ENCODE results near the gene DHRS11. TPM values are rescaled to one million over a fixed set of nuclear protein-coding genes. Genes with fewer than 3 reads are reported as not detected.

DHRS11 gene
- total RNA-seq, 2 experiments from 2014 or later, result 2.9 to 4.0 TPM

DNA sequence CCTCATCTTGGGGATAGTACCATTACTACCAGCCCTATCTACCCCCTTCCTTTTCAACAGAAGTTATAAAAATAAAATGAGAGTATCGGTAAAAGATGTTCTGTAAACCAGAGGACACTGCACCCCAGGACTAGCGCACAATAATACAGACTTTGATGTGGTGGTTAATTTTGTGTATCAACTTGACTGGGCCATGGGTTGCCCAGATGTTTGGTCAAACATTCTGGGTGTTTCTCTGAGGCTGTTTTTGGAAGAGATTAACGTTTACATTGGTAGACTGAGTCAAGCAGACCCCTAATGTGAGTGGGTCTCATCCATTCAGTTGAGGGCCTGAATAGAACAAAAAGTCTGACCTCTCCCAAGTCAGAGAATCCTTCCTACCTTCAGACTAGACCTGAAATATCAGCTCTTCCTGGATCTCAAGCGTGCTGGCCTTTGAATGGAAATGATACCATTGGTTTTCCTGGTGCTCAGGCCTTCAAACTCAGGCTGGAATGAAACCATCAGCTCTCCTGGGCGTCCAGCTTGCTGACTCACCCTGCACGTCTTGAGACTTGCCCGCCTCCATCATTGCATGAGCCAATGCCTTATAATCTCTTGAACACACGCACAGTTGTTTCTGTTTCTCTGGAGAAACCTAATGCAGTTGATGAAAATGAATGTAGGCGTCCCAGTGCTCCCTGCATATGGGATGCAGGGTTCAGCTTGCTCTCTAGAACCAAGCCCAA, 19.8 kb downstream of the DHRS11 start:
- ChIA-PET CTCF (no interaction called here), POLR2A (interaction anchor here (1.0 kb wide), 1 partner anchor 10 kb away, joined by 4 read pairs; the partner anchor contains the start of gene MRM1)
- Histone ChIP-seq H3K27me3 (ENCODE audit: control insufficient read depth in 1 of 2, insufficient read depth in 2 of 2, low read length in 2 of 2) (no peaks in the 10 kb centered on the region), H3K4me3 (ENCODE audit: low read length) (no peak overlapping the region), H3K27ac (ENCODE audit: low read depth in 1 of 2, low read length in 2 of 2) (no peak overlapping the region), H3K4me1 (ENCODE audit: insufficient read depth, low read length) (peaks cover 7% of the 10 kb centered on the region), H3K36me3 (ENCODE audit: insufficient read depth, low read length) (no peaks in the 10 kb centered on the region), H3K9me3 (ENCODE audit: control insufficient read depth in 1 of 2, insufficient read depth in 1 of 2, low read length in 2 of 2) (no peaks in the 10 kb centered on the region)
- TF ChIP-seq, protein P1, sequence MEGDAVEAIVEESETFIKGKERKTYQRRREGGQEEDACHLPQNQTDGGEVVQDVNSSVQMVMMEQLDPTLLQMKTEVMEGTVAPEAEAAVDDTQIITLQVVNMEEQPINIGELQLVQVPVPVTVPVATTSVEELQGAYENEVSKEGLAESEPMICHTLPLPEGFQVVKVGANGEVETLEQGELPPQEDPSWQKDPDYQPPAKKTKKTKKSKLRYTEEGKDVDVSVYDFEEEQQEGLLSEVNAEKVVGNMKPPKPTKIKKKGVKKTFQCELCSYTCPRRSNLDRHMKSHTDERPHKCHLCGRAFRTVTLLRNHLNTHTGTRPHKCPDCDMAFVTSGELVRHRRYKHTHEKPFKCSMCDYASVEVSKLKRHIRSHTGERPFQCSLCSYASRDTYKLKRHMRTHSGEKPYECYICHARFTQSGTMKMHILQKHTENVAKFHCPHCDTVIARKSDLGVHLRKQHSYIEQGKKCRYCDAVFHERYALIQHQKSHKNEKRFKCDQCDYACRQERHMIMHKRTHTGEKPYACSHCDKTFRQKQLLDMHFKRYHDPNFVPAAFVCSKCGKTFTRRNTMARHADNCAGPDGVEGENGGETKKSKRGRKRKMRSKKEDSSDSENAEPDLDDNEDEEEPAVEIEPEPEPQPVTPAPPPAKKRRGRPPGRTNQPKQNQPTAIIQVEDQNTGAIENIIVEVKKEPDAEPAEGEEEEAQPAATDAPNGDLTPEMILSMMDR (IDR thresholded peaks at IDR 0.05), result no peak
- Mint-ChIP-seq H3K4me3 (no peak overlapping the region), H3K27ac (no peak overlapping the region), H3K27me3 (no peaks in the 10 kb centered on the region), H3K9me3 (no peaks in the 10 kb centered on the region), H3K4me1 (ENCODE audit: low read depth) (peaks cover 6% of the 10 kb centered on the region), H3K36me3 (ENCODE audit: low read depth) (peaks cover 5% of the 10 kb centered on the region)
- intact Hi-C loops (cut with DNase I, micrococcal nuclease), result no loop called here
- ATAC-seq (ENCODE audit: poor library complexity) (no peak), DNase-seq (no peak)

DNA sequence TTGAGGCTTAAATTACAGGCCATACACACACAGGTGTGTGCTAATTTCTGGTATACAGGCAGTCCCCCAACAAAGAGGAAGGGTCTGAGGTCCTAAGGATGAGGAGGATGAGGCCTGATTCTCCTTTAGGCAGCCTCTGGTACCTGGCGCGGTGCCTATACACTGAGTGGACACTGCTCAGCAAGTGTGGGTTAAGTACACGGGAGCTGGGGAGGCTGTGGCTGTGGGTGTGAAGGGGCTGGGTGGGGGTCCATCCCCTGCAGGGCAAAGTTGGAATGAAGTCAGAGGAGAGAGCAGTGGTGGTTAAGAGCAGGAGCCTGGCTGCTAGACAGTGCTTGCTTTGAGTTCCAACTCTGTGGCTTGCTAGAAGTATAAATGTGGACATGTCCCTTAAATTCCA, 20.6 kb downstream of the DHRS11 start:
- Histone ChIP-seq H3K4me1 (ENCODE audit: insufficient read depth, low read length) (peaks cover 7% of the 10 kb centered on the region), H3K36me3 (ENCODE audit: insufficient read depth, low read length) (no peaks in the 10 kb centered on the region), H3K9me3 (ENCODE audit: control insufficient read depth in 1 of 2, insufficient read depth in 1 of 2, low read length in 2 of 2) (no peaks in the 10 kb centered on the region), H3K4me3 (ENCODE audit: low read length) (no peak overlapping the region), H3K27ac (ENCODE audit: low read depth in 1 of 2, low read length in 2 of 2) (no peak overlapping the region), H3K27me3 (ENCODE audit: control insufficient read depth in 1 of 2, insufficient read depth in 2 of 2, low read length in 2 of 2) (no peaks in the 10 kb centered on the region)
- ATAC-seq (ENCODE audit: poor library complexity) (no peak), DNase-seq (no peak)
- POLR2A ChIA-PET, result no interaction called here
- CTCF ChIA-PET, result no interaction called here
- intact Hi-C loops (cut with DNase I, micrococcal nuclease), result no loop called here
- Mint-ChIP-seq H3K4me1 (ENCODE audit: low read depth) (peaks cover 6% of the 10 kb centered on the region), H3K27me3 (no peaks in the 10 kb centered on the region), H3K36me3 (ENCODE audit: low read depth) (peaks cover 5% of the 10 kb centered on the region), H3K9me3 (no peaks in the 10 kb centered on the region), H3K27ac (no peak overlapping the region), H3K4me3 (no peak overlapping the region)
- TF ChIP-seq, protein P1 (IDR thresholded peaks at IDR 0.05), result no peak

DNA sequence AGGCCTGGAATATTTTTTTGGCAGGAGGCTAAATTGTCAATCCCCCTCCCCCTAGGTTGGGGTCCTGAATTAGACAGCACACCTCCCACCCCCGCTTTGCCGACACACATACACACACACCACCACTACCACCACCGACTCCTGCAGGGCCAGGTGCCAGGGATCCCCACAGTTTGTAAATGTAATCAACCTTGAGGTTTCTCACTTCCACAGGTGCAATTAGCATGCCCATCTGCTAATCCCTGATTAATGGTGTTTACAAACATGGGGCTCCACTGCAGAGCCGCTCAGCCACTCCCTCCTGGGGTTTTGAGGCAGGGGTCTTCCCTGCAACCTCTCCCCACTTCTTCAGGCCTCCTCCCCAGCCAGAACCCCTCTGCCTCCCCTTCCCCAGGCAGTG, 21.5 kb downstream of the DHRS11 start:
- Mint-ChIP-seq H3K4me1 (ENCODE audit: low read depth) (peaks cover 1% of the 10 kb centered on the region), H3K27me3 (no peaks in the 10 kb centered on the region), H3K36me3 (ENCODE audit: low read depth) (no peaks in the 10 kb centered on the region), H3K27ac (no peak overlapping the region), H3K9me3 (no peaks in the 10 kb centered on the region), H3K4me3 (no peak overlapping the region)
- DNase-seq, result no peak
- no peak overlapping the region for H3K27ac ChIP-seq (ENCODE audit: low read depth in 1 of 2, low read length in 2 of 2)
- no peak overlapping the region for H3K4me3 ChIP-seq (ENCODE audit: low read length)
- TF ChIP-seq, protein P1 (IDR thresholded peaks at IDR 0.05), result no peak
- no peak for ATAC-seq (ENCODE audit: poor library complexity)
- no peaks in the 10 kb centered on the region for H3K36me3 ChIP-seq (ENCODE audit: insufficient read depth, low read length)
- peaks cover 7% of the 10 kb centered on the region for H3K4me1 ChIP-seq (ENCODE audit: insufficient read depth, low read length)
- no peaks in the 10 kb centered on the region for H3K27me3 ChIP-seq (ENCODE audit: control insufficient read depth in 1 of 2, insufficient read depth in 2 of 2, low read length in 2 of 2)
- intact Hi-C loops (cut with DNase I, micrococcal nuclease), result no loop called here
- no peaks in the 10 kb centered on the region for H3K9me3 ChIP-seq (ENCODE audit: control insufficient read depth in 1 of 2, insufficient read depth in 1 of 2, low read length in 2 of 2)
- ChIA-PET POLR2A (no interaction called here), CTCF (no interaction called here)
